Muscle of back (tissue), 11 donors: ENCODE results near the gene HEY2. TPM values are rescaled to one million over a fixed set of nuclear protein-coding genes. Genes with fewer than 3 reads are reported as not detected.
"Not testable (repeated sequence)": the region's sequence is repeated elsewhere in the genome, so short reads cannot be mapped to it uniquely, and the experiment has no call there.

ENCODE experiments used
- DNase-seq, 3 donors: peaks; one replicate each; pipeline versions ENCODE4 v3.0.0 to v3.0.0-alpha.2; 2013
- polyA plus RNA-seq, 10 donors: library from polyadenylated mRNA; unstranded; fragments of 120-200 nt; gene quantifications; one replicate each; pipeline ENCODE4 v1.2.1, GENCODE V29; 2013; ENCODE audit not compliant: insufficient read length in 10 of 10

Gene HEY2
- polyA plus RNA-seq, 10 donors: 7.5 to 15.4 (median 10.5) TPM

DNA sequence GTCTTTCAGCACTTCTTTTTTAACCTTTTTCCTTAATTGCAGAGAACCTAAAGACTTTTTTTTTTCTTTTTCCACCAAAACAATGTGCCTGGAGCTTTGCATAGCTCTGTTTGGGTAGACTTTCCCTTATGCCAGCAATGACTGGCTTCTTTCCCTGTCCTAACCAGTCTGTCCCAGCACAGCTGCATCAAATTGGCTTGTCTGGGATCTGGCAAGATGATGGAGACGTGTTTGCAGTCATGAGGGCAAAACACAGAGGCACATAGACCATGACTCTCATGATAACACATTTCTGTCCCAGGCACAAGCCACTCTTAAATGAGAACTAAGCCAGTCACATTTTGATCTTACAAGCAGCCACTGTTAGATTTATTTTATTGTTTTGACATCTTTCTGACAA, 16.5 kb downstream of the HEY2 start:
- no peak for DNase-seq

DNA sequence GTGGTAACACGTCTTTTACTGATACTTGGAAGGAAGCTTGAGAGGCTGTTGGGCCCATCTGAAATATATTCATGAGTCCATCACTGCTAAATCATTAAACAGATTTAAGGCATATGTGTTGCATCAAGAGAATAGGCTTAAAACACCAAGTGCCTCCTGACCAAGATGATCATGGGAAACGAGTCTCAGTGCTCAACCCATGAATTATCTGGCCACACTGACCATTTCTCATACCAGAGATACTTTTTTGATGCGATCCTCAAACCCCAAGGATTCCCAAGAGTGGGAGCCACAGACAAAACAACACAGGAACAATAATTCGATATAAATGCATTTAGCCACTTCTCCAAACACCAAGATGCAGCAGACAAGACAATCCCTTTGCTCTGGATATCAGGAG, 17.2 kb downstream of the HEY2 start:
- no peak for DNase-seq

DNA sequence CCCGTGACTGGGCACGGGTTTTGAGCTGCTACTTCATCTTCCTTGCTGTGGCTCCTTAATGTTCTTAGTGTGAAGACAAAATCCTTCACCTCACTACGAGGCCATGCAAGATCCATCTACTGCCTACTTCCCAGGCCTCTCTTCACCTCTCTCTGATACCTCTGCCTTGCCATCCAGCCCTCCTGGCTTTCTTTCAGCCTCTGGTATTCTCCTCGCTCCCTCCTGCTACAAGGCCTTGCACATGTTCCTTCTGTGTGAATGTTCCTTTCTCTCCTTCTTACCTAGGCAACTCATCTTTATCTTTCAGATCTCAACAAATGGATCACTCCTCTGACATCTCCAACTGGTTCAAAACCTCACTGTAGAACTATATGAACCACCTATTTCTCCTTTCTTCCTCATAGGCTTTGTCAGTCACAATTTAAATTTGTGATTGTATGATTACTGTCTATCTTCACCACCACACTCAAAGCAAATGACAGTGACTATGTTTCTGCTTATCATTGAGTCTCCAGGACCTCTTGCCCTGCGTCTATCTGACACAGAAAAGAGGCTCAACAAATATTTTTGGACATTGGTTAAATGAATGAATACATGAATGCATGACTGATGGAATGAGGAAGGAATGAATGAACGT, 19.8 kb downstream of the HEY2 start:
- no peak for DNase-seq

DNA sequence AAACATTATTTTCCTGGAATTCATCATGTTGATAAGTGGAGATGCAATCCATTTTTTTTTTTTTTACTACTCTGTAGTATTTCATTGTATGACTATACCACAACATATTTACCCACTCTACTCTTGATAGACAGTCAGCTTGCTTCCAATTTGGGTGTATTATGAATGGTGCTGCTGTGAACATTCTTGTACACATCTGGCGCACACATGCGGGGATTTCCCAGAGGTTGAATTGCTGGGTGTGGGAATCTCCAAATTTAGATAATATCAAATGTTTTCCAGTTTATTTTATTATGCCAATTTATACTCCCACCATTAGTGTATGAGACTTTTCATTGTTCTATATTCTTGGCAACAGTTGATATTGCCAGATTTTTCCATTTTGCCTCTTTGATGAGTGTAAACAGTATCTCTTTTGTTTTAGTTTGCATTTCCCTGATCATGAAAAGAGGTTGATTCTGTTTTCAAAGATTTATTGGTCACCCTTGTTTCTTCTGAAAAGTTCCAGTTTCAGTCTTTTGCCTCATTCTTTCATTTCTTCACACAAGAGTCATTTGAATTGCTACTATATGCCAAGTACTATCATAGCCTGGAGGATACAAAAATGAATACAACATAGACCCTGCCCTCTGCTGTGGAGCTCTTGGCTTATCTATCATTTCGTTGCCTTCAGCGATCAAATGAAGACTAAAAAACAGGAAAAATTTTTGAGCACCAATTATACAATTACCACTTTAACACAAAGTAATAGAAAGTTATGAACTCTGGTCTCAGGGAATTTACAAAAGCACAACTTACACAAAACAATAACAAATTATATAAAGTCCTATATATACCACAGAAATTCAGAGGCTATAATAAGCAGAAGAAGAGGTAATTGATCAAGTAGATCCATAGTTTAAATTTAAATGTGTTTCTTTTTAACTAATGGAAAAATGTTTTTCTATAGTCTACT, 24.2 kb downstream of the HEY2 start:
- DNase-seq: no peak

DNA sequence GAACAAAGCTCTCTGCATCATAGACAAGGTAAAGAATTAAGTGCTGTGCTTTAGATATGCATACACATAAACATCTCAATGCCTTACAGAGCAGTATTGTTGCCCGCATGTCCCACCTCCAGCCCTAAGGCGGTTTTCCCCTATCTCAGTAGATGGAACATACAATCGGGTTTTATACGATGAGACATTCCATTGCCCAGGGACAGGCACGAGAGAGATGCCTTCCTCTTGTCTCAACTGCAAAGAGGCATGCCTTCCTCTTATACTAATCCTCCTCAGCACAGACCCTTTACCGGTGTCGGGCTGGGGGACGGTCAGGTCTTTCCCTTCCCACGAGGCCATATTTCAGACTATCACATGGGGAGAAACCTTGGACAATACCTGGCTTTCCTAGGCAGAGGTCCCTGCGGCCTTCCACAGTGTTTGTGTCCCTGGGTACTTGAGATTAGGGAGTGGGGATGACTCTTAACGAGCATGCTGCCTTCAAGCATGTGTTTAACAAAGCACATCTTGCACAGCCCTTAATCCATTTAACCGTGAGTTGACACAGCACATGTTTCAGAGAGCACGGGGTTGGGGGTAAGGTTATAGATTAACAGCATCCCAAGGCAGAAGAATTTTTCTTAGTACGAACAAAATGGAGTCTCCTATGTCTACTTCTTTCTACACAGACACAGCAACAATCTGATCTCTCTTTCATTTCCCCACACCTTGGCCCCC, 26.8 kb downstream of the HEY2 start:
- not testable (repeated sequence) for DNase-seq

DNA sequence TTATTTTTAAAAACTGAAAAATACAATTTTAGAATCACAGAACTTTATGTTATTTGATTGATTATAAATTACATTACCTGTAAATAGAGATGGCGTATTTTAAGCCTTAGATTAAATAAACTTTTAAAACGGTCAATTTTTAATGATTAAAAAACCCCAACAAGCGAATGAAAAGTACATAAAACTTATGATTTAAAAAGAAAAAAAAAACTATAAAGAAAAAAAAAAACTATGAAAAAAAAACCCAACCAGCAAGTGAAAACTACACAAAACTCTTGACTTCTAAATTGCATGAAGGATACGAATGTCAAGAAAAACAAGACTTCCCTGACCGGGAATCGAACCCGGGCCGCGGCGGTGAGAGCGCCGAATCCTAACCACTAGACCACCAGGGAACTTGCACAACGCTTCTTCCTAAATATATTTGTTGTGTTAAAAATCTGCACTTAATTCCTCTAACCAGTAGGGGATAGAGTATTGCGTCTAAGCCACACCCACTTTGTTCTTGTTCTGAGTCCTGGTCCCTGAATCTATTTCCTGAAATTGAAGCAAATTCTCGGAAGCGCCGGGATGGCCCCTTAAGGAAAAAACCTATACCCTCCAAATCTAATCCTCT, 30.6 kb downstream of the HEY2 start:
- peak; percentile 94 to 97 (median 94) for DNase-seq

DNA sequence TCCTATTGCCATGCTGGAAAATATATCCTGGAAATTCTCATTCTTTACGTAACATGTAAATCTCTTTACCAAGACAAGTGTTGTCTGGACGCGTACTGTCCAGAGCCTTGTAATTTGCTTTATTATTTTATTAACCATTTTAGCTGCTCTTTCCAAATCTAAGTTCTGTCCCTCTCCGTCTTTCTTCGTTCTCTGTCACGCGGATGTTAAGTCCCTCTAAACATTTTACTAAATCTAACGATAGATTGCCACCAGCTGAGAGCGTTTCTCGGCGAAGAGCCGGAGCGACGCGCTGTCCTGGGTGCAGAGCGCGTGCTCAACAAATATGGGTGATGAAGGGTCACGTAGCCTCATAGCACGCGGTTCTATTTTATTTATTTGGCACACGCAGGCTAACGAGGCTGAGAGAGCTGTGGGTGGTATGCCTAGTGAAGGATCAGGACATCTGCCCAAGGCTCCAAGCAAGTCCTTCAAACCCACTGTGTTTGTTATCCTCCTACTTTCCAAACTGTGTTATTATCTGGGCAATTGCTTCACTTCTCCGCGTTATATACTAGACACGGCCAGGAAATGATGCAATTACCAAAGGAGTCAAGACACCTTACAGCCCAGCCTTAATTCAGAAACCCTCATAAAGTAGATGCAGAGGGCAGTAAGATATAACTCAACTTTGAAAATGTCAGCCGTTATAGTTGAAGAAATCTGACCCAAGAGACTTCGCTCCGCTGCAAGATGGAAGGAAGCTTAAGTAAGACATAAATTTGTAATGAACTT, 31.3 kb downstream of the HEY2 start:
- peak; percentile 77 to 92 (median 80) for DNase-seq

DNA sequence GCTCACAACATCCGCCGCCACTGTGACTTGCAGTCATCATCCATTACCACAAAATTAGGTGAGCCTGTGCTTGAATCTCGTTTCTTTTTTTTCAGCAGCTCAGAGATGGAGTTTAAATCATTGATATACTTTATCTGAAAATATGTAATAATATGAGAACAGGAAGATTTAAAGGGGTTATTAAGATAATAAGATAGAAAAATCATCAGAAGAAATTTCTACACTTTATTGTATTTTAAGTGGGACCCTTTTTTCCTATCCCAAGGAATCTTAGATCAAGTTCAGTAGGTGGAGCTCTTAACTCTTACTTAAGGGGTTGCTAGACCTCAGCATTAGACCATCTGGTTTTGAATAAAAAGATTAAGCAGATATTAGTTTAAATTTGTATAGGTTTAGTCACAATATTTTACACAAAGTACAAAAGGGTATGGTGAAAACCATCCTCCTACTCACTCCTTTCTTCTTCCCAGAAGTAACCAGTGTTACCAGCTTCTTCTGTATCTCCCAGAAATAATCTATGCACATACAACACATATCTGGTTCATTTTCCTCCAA, 32.0 kb downstream of the HEY2 start:
- no peak for DNase-seq

DNA sequence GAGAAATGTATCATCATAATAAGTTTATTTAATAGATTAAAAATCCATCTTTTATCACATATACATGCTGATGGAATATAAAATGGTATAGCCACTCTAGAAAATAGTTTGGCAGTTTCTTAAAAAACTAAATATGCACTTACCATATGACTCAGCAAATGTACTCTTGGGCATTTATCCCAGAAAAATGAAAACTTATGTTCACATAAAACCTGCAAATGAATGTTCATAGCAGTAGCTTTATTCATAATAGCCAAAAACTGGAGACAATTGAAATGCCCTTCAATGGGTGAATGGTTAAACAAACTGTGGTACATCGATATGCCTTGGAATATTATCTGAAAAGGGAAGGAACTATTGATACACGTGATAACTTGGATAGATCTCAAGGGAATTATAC, 34.9 kb downstream of the HEY2 start:
- DNase-seq: no peak

DNA sequence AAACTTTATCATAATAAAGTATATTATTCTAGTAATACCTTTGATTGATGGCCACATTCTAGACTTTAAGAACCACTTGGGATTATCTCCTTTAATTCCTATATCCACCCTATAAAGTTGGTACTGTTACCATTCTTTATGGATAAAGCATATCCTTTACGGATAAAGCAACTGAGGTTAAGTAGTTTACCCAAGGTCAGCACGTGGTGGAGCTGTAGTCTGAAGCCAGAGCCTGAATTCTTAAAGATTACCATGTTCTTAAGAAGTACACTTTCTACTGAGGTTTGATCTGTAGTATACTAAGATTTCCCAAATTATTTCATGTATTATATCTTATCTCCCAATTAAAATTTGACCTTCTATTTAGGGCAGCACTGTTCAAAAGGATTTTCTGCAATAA, 38.4 kb downstream of the HEY2 start:
- DNase-seq: peak in 1 of 3 donors; percentile 22

DNA sequence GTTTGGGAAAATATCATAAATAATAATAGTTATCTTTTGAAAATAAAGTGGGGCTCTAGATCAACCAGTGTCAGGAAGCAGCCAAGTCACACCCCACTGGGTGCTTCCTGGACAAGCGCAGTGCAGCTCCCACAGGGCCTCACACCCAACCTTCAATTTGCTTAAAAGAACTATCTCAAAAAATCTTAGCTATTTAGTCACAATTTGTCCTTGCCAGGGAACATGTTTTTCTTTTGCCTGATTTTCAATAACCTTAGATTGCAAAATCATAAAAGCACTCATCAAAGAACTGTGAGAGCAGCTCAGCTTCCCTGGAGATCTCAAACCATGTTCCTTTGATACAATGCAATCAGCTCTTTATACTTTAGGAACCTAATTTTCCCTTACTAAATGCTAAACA, 39.7 kb downstream of the HEY2 start:
- DNase-seq: no peak

DNA sequence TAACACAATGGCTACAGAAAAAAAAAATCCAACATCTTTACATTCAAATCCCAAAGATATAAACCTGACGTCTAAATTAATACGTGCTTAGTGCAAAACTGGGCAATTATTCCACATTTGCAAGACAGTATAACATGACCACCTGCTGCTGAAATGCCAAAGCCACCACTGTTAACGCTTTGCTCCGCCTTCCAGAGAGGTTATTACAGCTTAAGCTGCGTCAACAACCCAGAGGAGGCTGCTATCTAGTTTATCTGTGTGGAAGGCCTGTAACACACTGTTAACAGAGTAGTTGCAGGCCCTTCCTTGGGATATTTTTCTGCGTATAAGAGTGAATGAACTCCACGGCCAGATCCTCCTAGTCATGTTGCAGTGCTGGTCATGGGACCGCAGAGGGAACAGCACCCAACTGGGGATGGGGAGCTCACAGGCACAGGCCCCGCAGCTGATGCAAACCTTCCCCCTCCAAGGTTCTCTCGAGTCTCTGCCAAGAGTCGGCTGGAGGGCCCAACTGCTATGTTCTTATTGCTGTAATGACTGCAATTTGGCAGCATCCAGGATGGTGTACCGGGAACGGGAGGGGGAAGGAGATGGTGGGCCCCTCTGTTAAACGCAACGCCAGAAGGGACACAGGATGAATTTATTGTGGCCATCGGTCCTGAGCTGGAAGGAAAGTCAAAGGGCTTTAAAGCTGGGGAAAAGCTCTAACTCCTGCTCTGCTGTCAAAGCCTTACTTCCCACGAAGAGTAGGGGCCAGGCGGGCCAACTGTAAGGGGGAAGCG, 40.3 kb downstream of the HEY2 start:
- peak in 1 of 3 donors; percentile 93 for DNase-seq

DNA sequence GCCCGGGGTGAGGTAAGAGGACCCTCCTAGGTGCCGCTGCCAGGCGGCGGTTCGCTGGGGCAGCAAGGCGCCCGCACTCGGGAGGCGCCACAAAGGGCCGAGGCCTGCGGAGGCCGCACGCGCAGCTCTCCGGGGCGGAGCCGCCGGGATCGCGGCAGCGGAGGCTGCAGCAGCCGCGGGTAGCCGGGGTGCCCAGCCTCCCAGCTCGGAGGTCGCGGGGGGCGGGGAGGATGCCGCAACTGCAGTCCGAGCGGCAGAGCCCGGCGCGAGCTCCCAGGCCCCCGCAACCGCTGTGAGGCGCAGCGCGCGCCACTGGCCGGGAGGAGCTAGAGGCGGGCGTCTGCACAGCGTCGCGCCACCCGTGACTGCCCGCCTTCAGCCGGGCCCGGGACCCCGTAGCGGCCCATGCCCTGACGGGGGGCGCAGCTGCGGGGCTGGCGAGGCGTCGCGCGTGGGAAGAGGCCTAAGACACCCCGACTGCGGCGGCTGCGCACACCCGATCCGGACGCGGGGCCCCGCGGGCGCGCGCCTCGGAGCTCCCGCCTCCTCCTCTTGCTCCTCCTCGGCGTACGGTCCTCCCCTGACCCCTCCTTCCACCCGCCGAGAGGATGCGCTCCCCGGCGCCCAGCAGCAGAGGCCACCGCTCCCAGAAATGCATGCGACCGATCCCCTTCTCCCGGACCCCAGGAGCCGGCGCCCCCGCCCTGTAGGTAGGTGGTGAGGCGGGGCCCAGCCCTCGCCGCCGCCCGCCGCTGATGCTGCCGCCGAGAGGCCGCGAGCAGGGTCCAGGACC, 41.1 kb downstream of the HEY2 start, which contains the start of gene NCOA7:
Gene NCOA7, plus strand, starts transcription at position 603 of the 793 bp plus-strand sequence. CDS start 24,395 bp downstream, outside the sequence.
- DNase-seq: peak; percentile 72 to 97 (median 88)

DNA sequence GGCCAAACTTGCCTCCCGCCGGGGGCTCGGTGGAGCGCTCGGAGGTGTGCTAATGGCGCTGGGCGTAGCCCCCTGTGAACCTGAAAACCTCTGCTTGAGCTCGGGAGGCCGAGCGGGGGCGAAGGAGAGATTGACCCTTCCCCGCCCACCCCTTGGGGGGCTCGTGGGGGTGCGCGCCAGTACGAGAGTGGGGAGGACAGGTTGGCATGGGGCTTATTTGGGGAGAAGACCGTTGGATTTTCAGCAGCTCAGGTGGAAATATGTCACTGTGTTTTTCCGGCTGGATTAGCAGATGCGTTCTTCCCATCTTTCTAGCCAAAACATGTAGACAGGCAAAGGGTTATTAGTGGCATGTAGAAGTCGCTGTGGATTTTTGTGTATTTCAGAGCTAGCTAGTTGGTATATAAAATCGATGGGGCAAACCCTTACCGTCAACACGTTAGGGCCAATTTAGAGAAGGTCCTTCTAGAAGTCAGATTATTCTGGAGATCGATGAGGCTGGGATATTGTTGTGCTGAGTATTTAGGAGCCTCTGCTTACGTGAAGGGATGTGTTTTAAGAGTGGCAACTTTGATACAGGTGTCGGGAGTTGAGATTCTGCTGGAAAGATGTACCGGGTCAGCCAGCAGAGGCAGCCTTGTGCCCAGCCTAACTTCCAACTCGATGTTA, 41.9 kb downstream of the HEY2 start:
- peak in 2 of 3 donors; percentile 35 to 74 for DNase-seq

DNA sequence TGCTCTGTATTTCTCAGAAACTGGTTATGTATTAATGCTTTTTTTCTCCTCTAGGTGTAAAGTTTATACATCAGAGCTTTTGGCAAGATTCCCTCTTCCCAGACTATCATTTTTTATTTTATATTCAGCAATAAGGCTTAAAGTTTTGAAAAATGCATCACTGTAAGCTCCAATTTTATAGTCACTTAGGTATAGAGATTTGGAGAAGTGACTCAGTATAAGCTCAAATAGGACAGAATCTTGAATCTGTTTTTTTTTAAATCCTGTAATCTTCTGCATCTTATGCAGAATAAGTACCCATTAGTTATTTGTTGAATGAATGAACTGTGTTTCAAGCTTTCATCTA, 42.4 kb downstream of the HEY2 start:
- DNase-seq: no peak

DNA sequence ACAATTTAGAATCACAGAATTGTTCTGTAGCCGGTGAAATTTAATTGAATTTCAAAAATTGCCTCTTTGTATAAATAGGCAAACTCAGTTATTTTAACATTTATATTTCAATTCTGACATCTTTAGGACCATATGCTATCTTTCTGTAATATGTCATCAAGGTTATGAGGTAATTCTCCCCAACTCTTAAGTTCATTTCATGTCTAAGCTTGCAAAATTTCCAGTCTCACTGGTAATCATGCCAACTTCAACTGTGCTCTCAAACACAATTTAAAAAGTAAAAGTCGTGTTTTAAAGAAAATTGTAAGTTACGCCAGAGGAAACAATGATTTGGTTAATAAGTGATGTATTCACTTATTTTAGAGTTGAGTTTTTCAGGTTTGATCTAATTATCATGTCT, 42.7 kb downstream of the HEY2 start:
- DNase-seq: no peak

DNA sequence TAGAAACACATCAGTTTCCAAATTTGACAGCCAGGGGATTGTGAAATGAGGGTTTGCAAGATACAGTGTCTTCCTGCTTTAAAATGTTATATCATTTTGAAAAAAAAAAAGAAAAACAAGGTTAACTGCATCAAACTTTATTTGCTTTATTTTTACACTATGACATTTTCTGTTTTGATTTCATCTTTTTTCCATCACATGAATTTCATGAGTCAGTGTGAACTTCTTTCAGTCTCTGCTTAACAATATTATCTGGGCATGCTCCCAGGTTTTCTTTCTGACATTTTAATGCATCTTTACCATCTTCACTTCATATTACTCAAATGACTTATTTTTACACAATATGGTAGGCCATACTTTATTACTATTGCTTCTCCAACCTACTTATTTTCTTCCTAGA, 43.2 kb downstream of the HEY2 start:
- no peak for DNase-seq

DNA sequence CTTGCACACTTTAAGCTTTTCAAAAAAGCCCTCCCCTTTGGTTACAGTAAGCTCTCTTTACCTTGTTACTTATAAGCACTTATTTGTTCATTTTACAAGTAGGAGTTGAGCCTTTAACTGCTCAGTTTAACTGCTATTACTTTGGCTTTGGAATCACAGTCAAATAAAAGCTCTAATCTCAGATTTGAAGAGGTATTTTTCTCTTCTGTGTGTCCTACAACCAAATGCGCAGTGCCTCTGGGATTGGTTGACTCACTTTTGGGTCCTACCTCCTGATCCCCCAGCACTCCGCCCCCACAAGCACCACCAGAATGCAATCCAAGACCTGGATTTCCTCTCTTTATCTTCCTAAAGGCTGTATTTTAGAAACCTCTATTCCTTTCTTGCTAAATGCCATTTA, 43.8 kb downstream of the HEY2 start:
- DNase-seq: no peak

DNA sequence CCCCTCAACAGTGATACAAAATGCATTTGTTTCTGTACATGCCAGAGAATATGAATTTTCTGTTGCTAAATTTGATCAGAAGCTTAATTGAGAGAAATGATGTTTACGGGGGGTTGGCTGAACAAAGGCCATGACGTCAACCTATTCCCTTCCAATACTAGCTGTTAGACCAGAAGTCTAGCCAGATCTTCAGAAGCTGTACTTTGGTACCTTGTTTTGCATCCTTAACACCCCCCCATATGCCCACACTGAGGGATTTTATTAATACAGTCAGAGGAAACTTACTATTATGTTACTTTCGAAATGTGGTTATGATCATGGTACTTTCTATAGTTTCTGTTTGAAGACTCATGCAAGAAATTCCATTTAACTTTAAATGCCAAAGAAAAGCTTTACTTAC, 44.4 kb downstream of the HEY2 start:
- DNase-seq: no peak
